GM12865 (cell line): ENCODE results near the gene LUC7L3.
"Not testable (repeated sequence)": the region's sequence is repeated elsewhere in the genome, so short reads cannot be mapped to it uniquely, and the experiment has no call there.

Experiments
- DNase-seq: peaks from one replicate; pipeline ENCODE4 v3.0.0; 2010; ENCODE audit warnings: low read depth
- H3K4me3 ChIP-seq: 2 replicates; pipeline ENCODE4 v1.5.1; 2011; ENCODE audit warnings: mild to moderate bottlenecking, low read depth, low read length, control low read depth
- TF ChIP-seq, protein P1 (sequence below): IDR thresholded peaks from 2 replicates; pipeline ENCODE4 v1.5.1; 2011; ENCODE audit warnings: low read length, control low read depth, low read depth, inconsistent platforms; ENCODE audit not compliant: insufficient read depth; ENCODE audit errors: missing control alignments

The LUC7L3 gene

DNA sequence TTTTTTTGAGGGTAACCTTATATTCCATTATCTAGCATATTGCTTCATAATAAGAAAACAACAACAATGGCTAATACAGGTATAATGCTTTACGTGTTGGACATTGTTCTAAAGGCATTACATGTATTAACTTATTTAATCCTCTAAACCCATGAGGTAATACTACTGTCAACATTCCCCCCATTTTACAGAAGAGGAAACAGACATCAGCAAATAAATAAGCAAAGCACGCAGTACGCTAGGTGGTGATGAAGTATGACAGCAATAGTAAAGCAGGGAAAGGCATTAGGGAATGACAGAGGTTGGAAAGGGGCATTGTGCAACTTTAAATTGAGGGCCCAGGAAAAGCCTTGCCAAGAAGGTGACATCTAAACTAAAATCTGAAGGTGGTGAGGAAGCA, 16.2 kb upstream of the LUC7L3 start:
- H3K4me3 ChIP-seq: no peak overlapping the region
- DNase-seq: no peak
- TF ChIP-seq, protein P1, sequence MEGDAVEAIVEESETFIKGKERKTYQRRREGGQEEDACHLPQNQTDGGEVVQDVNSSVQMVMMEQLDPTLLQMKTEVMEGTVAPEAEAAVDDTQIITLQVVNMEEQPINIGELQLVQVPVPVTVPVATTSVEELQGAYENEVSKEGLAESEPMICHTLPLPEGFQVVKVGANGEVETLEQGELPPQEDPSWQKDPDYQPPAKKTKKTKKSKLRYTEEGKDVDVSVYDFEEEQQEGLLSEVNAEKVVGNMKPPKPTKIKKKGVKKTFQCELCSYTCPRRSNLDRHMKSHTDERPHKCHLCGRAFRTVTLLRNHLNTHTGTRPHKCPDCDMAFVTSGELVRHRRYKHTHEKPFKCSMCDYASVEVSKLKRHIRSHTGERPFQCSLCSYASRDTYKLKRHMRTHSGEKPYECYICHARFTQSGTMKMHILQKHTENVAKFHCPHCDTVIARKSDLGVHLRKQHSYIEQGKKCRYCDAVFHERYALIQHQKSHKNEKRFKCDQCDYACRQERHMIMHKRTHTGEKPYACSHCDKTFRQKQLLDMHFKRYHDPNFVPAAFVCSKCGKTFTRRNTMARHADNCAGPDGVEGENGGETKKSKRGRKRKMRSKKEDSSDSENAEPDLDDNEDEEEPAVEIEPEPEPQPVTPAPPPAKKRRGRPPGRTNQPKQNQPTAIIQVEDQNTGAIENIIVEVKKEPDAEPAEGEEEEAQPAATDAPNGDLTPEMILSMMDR: no peak

DNA sequence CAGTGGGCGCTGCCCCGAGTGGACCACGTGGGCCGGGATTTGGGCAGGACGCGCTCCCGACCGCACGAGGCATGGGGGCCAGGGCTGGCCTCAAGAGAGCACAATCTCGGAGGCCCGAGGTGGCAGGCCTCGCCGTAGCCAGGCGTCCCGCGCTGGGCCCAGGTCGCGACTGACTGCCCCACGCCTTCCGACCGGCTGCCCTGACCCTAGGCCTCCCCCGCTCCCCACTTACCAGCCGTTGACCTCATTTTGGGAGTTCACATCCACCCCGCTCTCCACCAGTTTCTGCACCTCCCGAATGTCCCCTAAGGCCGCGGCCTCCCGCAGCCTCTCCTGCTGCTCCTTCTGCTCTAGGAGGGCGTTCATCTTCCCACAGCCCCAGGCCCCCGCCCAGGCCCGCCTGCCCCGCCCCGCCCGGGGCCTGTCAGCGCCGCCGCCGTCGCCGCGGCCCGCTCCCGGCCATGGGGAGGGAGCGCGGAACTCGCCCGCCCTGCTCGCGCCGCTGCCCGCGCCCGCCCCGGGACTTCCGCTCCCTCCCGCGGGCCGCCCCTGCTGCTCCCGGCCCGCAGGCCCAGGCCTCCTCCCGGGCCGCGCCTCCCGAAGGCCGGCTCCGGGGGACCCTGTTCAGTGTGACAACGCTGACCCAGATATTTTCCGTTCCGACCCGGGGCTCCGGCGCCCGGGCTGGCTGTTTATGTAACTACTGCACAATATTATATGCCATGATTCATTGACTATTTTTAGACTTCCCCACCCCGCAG, 11.9 kb upstream of the LUC7L3 start, which contains the start of gene ANKRD40:
Gene ANKRD40, minus strand, starts transcription at position 626 of the 761 bp plus-strand sequence. Its CDS starts 260 bp downstream, at position 366.
- peak within 1 kb of the TSS; percentile 80 for H3K4me3 ChIP-seq
- DNase-seq: peak; percentile 94
- TF ChIP-seq, protein P1: no peak

DNA sequence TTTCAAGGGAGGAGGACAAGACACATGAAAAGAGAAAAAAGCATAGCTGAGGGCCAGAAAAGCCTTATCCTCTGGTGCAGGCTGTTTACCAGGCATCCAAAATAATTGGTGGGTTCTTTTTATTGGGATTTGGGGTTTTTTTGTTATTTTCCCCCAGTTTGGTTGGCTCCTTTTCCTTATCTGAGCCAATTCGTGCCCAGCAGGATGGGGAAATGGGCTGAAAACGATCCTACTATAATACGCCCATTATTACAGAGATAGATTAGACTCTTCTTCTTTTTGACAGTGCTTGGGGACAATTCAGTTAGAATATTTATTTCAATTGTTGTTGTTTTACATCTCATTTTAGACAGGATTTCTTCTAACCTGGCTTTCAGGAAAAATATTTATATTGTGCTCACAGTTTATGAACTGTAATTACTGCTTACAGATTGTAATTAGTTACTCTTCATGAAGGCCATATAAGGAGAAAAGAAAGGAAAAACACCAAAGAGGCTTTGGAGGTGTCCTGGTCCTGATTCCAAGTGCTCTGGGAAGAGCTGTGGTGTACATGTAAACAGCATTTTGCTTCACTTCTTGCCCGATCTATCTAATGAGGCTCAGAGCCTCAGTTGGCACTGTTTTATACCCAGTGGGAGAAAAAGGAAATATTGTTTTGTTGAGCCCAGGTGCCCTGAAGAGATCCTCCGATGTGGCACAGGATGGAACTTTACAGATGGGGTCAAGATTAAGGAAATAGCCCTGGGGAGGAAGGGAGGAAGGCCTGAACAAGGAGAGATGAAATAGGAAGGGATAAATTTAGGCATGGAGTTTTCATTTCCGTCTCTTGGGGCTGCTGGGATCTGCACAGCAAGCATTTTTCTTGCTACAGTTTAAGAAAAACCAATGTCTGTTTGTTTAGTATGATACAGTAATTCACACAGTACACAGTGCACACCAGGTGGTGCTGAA, 11.1 kb upstream of the LUC7L3 start:
- TF ChIP-seq, protein P1: no peak
- peak overlapping the region; percentile 80 for H3K4me3 ChIP-seq
- DNase-seq: peak; percentile 40

DNA sequence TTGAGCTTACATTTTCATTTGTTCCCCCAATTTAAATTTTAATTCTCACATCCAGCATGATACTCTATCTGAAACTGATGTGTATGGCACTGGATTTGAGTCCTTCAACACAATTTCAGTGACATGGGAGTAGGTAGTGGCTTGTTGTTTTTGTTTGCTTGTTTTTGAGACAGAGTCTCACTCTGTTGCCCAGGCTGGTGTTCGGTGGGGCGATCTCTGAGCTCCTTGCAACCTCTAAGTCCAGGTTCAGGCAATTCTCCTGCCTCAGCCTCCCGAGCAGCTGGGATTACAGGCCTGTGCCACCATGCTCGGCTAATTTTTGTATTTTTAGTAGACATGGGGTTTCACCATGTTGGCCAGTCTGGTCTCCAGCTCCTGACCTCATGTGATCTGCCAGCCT, 10.3 kb upstream of the LUC7L3 start:
- peak overlapping the region; percentile 80 for H3K4me3 ChIP-seq
- not testable (repeated sequence) for DNase-seq

DNA sequence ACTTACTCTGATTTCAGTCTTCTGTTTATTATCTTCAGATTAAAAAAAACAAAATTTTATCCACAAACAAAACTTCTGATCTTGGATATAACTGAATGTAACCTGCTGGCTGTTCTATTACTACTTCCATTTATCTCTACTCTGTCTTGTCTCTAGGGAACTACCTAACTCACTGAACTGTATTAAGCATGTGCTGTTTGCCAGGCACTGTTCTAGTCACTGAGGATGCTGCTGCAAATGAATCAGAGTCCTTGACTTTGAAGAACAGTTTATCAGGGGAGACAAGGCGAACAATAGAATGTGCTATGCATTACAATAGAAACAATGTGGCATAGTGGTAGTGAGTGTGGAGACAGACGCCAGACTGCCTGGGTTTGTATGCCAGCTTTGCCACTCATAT, 9.4 kb upstream of the LUC7L3 start:
- DNase-seq: no peak
- TF ChIP-seq, protein P1: no peak
- no peak overlapping the region for H3K4me3 ChIP-seq

DNA sequence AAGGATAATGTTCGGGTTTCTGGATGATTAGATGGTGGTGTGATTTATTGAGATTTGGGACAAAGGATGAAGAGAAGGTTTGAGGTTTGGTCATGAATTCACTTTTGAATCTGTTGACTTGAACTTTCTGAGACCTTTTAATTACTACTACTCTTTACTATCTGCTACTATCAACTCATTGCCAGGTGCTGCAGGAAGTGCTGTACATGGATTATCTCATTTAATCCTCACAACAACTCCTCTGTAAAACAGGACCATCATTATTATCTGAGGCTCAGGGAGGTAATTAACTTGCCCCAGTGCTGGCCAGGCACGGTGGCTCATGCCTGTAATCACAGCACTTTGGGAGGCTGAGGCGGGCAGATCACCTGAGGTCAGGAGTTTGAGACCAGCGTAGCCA, 8.8 kb upstream of the LUC7L3 start:
- no peak for DNase-seq
- H3K4me3 ChIP-seq: no peak overlapping the region
- TF ChIP-seq, protein P1: no peak

DNA sequence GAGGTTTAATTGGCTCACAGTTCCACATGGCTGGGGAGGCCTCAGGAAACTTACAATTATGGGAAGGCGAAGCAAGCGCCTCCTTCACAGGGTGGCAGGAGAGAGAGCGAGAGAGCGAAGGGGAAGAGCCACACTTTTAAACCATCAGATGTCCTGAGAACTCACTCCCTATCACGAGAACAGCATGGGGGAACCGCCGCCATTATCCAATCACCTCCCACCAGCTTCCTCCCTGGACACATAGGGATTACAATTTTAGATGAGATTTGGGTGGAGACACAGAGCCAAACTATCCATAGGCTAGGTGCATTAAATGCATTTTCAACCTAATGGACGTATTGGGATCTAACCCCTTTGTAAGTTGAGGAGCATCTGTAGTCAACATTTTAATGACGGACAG, 6.8 kb upstream of the LUC7L3 start:
- no peak overlapping the region for H3K4me3 ChIP-seq
- TF ChIP-seq, protein P1: no peak
- no peak for DNase-seq
